ENCODE data around the gene HDDC3. TPM values are rescaled to one million over a fixed set of nuclear protein-coding genes. Genes with fewer than 3 reads are reported as not detected.
"Not testable (repeated sequence)": the region's sequence is repeated elsewhere in the genome, so short reads cannot be mapped to it uniquely, and the experiment has no call there.

HDDC3 gene
- total RNA-seq, 1 donor from 2014 or later, result 38.8 TPM

DNA sequence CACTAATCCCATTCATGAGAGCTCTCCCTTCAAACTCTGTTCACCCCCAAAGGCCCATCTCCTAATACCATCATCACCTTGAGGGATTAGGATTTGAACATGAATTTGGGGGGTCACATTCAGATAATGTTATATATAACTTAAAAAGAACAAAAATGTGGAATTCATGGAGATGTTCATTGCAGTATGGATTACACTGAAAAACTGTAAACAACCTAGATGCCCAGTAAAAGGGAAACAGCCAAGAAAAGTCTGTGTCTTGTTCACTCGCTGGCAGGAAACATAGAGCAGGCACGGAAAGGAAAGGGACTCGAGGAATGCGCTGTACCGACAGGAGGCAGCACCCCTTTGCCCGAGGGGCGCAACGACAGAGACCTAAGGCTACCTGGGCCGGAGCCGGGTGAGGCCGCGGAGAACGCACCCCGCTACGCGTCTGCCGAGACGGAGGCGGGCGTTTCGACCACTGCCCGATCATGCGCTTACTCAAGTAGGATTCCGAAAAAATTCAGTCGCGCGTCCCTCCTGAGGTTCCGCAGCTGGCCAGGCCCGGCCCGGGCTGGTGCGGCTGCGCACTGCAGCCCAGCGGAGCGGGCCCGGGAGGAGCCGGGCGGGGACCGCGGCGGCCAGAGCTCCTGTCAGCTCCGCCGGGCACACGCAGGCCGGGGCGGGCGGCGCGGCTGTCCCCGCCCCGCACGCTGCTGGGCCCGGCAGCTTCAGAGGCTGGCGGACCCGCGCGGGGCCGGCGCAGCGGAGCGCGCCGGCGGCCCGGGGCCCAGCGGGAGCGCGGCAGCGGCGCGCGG, 30.1 kb downstream of the HDDC3 start:
- intact Hi-C loops (cut with micrococcal nuclease), result loop anchor here (1.0 to 2.0 kb wide), 2 partner anchors 21 to 52 kb away; partner anchors contain the start of gene RCCD1
- Mint-ChIP-seq H3K36me3 (ENCODE audit: low read depth) (peaks cover 33% of the 10 kb centered on the region), H3K27me3 (ENCODE audit: insufficient read depth) (no peaks in the 10 kb centered on the region), H3K27ac (peak overlapping the region; percentile 82), H3K9me3 (no peaks in the 10 kb centered on the region), H3K4me3 (peak overlapping the region; percentile 79), H3K4me1 (ENCODE audit: low read depth) (peaks cover 44% of the 10 kb centered on the region)
- DNase-seq (ENCODE audit: low spot score), result peak; percentile 69

DNA sequence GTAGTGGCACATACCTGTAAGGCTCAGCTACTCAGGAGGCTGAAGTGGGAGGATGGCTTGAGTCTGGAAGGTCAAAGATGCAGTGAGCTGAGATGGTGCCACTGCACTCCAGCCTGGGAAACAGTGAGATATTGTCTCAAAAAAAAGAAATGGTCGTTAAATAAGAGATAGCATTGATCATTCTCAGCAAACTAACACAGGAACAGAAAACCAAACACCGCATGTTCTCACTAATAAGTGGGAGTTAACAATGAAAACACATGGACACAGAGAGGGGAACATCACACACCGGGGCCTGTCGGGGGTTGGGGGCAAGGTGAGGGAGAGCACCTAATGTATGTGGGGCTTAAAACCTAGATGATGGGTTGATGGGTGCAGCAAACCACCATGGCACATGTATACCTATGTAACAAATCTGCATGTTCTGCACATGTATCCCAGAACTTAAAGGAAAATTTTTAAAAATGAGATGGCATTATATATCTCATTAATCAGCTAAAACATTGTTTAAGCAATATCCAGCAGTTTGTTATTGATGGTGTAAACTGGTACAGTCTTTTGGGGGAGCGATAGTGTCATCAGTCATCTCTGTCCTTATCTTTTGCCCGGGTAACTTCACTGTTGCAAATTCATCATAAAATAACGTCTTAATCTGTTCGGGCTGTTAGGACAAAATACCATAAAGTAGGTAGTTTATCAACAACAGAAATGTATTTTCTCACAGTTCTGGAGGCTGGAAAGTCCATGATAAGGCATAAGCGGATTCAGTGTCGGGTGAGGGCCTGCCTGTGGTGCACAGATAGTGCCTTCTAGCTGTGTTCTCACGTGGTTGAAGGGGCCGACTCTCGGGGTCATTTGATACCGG, 30.9 kb downstream of the HDDC3 start:
- no peaks in the 10 kb centered on the region for H3K27me3 Mint-ChIP-seq (ENCODE audit: insufficient read depth)
- no peak for DNase-seq (ENCODE audit: low spot score)
- peaks cover 42% of the 10 kb centered on the region for H3K4me1 Mint-ChIP-seq (ENCODE audit: low read depth)
- H3K9me3 Mint-ChIP-seq, result no peaks in the 10 kb centered on the region
- intact Hi-C loops (cut with micrococcal nuclease), result loop anchor here (1.0 to 2.0 kb wide), 2 partner anchors 21 to 53 kb away; partner anchors contain the start of gene RCCD1
- H3K27ac Mint-ChIP-seq, result peak overlapping the region; percentile 82
- H3K4me3 Mint-ChIP-seq, result peak overlapping the region; percentile 79
- H3K36me3 Mint-ChIP-seq (ENCODE audit: low read depth), result peaks cover 34% of the 10 kb centered on the region

DNA sequence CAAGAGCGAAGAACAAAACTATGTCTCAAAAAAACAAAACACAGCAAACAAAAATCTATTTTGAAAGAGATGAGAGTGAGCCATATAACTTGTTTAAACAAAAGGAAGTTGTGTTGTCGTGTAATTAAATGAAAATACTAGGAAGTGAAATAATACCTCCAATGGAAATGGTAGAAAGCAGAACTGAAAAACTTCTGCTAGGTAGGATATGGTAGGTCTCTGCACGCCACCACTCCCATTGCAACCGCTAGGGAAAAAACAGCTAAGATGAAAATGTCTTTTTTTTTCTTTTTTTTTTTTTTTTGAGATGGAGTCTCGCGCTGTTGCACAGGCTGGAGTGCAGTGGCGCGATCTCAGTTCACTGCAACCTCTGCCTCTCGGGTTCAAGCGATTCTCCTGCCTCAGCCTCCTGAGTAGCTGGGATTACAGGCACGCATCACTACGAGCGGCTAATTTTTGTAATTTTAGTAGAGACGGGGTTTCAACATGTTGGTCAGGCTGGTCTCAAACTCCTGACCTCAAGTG, 35.2 kb downstream of the HDDC3 start:
- H3K4me3 Mint-ChIP-seq; intact Hi-C loops (cut with micrococcal nuclease); H3K9me3 Mint-ChIP-seq; H3K27me3 Mint-ChIP-seq (ENCODE audit: insufficient read depth); H3K27ac Mint-ChIP-seq; DNase-seq (ENCODE audit: low spot score): not testable (repeated sequence)
- Mint-ChIP-seq H3K36me3 (ENCODE audit: low read depth) (peaks cover 33% of the 10 kb centered on the region), H3K4me1 (ENCODE audit: low read depth) (peaks cover 19% of the 10 kb centered on the region)

DNA sequence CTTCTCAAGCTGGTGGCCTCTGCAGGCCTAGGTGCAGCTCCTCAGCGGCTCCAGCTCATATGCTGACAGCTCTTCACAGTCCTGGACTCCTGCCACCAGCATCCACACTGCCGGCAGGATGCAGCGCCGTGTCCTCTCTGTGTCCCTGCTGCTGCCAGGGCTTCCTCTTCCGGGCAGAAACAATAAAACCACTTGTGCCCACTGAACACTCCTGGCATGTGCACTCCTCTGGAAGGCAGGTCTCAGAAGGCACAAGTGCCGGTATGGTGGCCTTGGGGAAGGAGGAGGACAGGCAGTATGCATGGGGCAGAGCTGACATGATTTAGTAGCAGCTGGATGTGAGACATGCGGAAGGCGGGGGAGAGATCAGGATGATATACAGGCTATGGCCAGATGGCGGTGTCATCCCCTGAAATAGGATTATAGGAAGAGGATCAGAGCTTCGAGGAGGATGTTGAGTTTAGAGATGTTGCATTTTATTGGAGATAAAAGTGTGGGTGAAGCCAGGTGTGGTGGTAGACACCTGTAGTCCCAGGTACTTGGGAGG, 36.7 kb downstream of the HDDC3 start:
- H3K4me1 Mint-ChIP-seq (ENCODE audit: low read depth), result peaks cover 7% of the 10 kb centered on the region
- intact Hi-C loops (cut with micrococcal nuclease), result no loop called here
- no peak overlapping the region for H3K4me3 Mint-ChIP-seq
- no peak overlapping the region for H3K27ac Mint-ChIP-seq
- H3K9me3 Mint-ChIP-seq, result no peaks in the 10 kb centered on the region
- no peak for DNase-seq (ENCODE audit: low spot score)
- peaks cover 38% of the 10 kb centered on the region for H3K36me3 Mint-ChIP-seq (ENCODE audit: low read depth)
- no peaks in the 10 kb centered on the region for H3K27me3 Mint-ChIP-seq (ENCODE audit: insufficient read depth)

DNA sequence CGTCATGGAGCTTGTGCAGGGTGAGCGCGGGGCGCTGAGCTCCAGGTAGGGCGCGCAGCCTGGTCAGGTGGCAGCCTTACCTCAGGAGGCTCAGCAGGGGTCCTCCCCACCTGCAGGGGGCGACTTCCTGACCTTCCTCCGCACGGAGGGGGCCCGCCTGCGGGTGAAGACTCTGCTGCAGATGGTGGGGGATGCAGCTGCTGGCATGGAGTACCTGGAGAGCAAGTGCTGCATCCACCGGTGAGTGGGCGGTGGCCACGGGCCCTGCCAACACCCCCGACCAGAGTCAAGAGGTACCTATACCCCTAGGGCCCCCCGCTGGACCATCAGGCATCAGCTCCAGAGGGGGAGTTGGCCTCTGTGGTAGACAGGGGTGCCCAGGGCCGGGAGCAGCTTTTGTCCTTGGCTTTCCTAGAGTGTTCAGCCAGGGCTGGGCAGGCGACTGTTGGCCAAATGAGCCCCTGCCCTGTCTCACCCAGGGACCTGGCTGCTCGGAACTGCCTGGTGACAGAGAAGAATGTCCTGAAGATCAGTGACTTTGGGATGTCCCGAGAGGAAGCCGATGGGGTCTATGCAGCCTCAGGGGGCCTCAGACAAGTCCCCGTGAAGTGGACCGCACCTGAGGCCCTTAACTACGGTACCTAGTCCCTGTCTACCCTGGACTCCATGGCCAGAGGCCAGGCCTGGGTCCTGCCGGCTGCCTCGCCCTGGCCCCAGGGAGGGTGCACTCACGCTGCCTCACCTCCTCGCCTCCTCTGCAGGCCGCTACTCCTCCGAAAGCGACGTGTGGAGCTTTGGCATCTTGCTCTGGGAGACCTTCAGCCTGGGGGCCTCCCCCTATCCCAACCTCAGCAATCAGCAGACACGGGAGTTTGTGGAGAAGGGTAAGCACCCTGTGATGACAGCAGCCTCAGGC, 38.9 kb downstream of the HDDC3 start:
- peaks cover 1% of the 10 kb centered on the region for H3K4me1 Mint-ChIP-seq (ENCODE audit: low read depth)
- H3K27ac Mint-ChIP-seq, result no peak overlapping the region
- H3K36me3 Mint-ChIP-seq (ENCODE audit: low read depth), result peaks cover 40% of the 10 kb centered on the region
- H3K4me3 Mint-ChIP-seq, result no peak overlapping the region
- intact Hi-C loops (cut with micrococcal nuclease), result no loop called here
- H3K9me3 Mint-ChIP-seq, result no peaks in the 10 kb centered on the region
- no peaks in the 10 kb centered on the region for H3K27me3 Mint-ChIP-seq (ENCODE audit: insufficient read depth)
- DNase-seq (ENCODE audit: low spot score), result no peak

DNA sequence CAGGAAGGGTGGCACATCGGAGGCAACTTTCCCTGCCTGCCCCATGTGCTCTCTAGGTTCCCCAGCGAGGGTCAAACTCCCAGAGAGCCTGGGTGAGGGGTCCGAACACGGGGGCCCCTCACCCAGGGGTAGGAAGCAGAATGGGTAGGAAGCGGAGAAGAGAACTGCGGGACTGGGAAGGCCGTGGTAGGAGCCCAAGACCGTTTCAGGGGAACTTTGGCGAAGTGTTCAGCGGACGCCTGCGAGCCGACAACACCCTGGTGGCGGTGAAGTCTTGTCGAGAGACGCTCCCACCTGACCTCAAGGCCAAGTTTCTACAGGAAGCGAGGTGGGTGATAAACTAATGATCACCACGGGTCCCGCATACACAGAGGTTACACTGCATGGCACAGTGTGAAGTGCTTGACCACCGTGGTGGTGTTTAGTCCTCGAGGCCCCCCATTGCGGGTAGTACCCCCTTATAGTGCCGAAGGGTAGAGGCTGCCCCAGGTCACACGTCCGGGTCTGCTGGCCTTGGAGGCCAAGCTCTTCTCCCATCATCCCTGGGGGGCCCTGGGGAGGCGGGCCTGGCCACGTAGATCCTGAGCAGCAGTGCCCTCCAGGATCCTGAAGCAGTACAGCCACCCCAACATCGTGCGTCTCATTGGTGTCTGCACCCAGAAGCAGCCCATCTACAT, 39.7 kb downstream of the HDDC3 start:
- Mint-ChIP-seq H3K27ac (no peak overlapping the region), H3K4me1 (ENCODE audit: low read depth) (peaks cover 8% of the 10 kb centered on the region), H3K4me3 (no peak overlapping the region), H3K9me3 (no peaks in the 10 kb centered on the region), H3K36me3 (ENCODE audit: low read depth) (peaks cover 43% of the 10 kb centered on the region), H3K27me3 (ENCODE audit: insufficient read depth) (no peaks in the 10 kb centered on the region)
- intact Hi-C loops (cut with micrococcal nuclease), result no loop called here
- DNase-seq (ENCODE audit: low spot score), result no peak

DNA sequence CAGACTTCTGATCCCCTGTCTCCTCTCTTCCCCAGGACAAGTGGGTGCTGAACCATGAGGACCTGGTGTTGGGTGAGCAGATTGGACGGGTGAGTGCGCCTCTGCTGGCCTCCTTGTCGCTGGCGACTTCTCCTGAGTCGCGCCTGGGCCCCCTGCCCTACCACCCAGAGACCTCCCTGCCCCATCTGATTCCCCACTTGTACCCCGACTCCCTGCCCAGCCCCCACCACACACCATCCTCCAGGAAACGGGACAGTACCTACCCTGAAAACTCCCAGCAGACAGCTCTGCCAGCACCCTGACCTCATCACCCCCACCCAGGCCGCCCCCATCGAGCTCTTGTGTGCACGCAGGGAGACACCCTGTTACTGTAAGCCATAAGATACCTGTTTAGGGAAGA, 40.3 kb downstream of the HDDC3 start:
- no peak for DNase-seq (ENCODE audit: low spot score)
- H3K4me3 Mint-ChIP-seq, result no peak overlapping the region
- peaks cover 47% of the 10 kb centered on the region for H3K36me3 Mint-ChIP-seq (ENCODE audit: low read depth)
- no peaks in the 10 kb centered on the region for H3K27me3 Mint-ChIP-seq (ENCODE audit: insufficient read depth)
- H3K9me3 Mint-ChIP-seq, result no peaks in the 10 kb centered on the region
- intact Hi-C loops (cut with micrococcal nuclease), result no loop called here
- H3K4me1 Mint-ChIP-seq (ENCODE audit: low read depth), result peaks cover 12% of the 10 kb centered on the region
- H3K27ac Mint-ChIP-seq, result peak overlapping the region; percentile 68

DNA sequence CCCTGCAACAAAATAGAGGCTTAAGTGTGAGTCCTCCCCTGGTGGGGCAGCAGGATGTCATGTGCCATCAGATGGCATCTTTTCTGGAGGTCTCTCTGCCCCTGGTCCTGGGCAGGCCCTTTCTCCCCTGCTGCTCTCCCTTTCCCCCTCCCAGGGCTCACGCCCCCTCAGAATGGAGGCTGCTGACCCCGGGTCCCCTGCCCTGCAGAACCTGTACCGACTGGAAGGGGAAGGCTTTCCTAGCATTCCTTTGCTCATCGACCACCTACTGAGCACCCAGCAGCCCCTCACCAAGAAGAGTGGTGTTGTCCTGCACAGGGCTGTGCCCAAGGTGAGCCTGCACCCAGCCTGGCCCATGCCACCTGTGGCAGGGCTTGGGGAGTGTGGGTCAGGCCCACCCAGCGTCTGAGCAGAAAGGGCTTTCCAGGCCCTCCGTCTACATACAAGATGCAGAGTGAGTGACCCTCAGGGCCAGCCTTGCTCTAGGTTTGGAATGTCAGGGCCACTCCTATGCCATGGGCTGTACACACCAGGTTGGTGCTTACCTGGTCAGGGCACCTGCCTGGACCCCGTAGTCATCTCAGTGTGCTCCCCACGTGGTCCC, 40.9 kb downstream of the HDDC3 start:
- peaks cover 41% of the 10 kb centered on the region for H3K36me3 Mint-ChIP-seq (ENCODE audit: low read depth)
- intact Hi-C loops (cut with micrococcal nuclease), result no loop called here
- no peak for DNase-seq (ENCODE audit: low spot score)
- no peak overlapping the region for H3K27ac Mint-ChIP-seq
- H3K9me3 Mint-ChIP-seq, result no peaks in the 10 kb centered on the region
- H3K27me3 Mint-ChIP-seq (ENCODE audit: insufficient read depth), result no peaks in the 10 kb centered on the region
- no peak overlapping the region for H3K4me3 Mint-ChIP-seq
- H3K4me1 Mint-ChIP-seq (ENCODE audit: low read depth), result peaks cover 17% of the 10 kb centered on the region

DNA sequence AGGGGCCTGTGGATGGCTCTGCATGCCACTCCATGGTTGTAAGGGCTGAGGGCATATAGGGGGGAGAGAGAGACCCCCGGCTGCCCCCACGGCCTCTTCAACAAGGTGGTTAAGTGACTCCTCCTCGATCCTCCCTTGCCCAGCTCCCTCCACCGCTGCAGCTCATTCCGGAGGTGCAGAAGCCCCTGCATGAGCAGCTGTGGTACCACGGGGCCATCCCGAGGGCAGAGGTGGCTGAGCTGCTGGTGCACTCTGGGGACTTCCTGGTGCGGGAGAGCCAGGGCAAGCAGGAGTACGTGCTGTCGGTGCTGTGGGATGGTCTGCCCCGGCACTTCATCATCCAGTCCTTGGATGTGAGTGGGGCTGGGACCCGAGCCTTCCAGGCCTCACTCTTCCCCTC, 41.5 kb downstream of the HDDC3 start:
- Mint-ChIP-seq H3K9me3 (no peaks in the 10 kb centered on the region), H3K27me3 (ENCODE audit: insufficient read depth) (no peaks in the 10 kb centered on the region), H3K4me1 (ENCODE audit: low read depth) (peaks cover 23% of the 10 kb centered on the region), H3K27ac (no peak overlapping the region), H3K4me3 (no peak overlapping the region), H3K36me3 (ENCODE audit: low read depth) (peaks cover 41% of the 10 kb centered on the region)
- no peak for DNase-seq (ENCODE audit: low spot score)
- intact Hi-C loops (cut with micrococcal nuclease), result no loop called here

DNA sequence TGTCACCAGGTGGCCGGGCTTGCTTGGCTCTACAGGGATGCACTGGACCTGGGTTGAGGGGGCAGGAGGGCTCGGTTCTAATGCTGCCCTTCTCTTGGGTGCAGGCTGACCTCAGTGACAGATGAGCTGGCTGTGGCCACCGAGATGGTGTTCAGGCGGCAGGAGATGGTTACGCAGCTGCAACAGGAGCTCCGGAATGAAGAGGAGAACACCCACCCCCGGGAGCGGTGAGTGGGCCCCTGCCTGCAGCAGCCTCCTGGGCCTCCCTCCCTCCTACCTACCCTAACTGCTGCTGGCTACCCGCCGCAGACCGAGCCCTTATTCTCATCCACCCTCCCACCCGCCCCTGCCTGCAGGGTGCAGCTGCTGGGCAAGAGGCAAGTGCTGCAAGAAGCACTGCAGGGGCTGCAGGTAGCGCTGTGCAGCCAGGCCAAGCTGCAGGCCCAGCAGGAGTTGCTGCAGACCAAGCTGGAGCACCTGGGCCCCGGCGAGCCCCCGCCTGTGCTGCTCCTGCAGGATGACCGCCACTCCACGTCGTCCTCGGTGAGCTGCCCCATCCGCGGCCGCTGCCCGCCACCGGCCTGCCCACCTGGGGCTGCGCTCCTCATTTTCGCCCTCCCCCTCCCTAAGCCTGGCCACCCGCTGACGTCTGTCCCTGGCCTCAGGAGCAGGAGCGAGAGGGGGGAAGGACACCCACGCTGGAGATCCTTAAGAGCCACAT, 42.5 kb downstream of the HDDC3 start:
- H3K4me1 Mint-ChIP-seq (ENCODE audit: low read depth), result peaks cover 33% of the 10 kb centered on the region
- no peaks in the 10 kb centered on the region for H3K9me3 Mint-ChIP-seq
- no peak for DNase-seq (ENCODE audit: low spot score)
- no peaks in the 10 kb centered on the region for H3K27me3 Mint-ChIP-seq (ENCODE audit: insufficient read depth)
- H3K27ac Mint-ChIP-seq, result no peak overlapping the region
- H3K4me3 Mint-ChIP-seq, result no peak overlapping the region
- H3K36me3 Mint-ChIP-seq (ENCODE audit: low read depth), result peaks cover 35% of the 10 kb centered on the region
- intact Hi-C loops (cut with micrococcal nuclease), result loop anchor here (5.0 to 10.0 kb wide), 3 partner anchors 42 to 395 kb away; partner anchors contain the start of gene HDDC3

DNA sequence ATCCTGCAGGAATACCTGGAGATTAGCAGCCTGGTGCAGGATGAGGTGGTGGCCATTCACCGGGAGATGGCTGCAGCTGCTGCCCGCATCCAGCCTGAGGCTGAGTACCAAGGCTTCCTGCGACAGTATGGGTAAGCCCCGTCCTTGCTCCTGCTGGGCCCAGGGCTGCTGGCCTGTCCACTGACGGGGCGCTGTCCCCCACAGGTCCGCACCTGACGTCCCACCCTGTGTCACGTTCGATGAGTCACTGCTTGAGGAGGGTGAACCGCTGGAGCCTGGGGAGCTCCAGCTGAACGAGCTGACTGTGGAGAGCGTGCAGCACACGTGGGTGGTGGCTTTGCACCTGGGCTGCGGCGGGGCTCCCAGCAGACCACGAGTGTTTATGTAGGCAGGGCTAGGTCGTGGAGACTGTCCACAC, 43.0 kb downstream of the HDDC3 start:
- no peak for DNase-seq (ENCODE audit: low spot score)
- Mint-ChIP-seq H3K4me1 (ENCODE audit: low read depth) (peaks cover 36% of the 10 kb centered on the region), H3K4me3 (no peak overlapping the region), H3K27me3 (ENCODE audit: insufficient read depth) (no peaks in the 10 kb centered on the region), H3K36me3 (ENCODE audit: low read depth) (peaks cover 36% of the 10 kb centered on the region), H3K27ac (no peak overlapping the region), H3K9me3 (no peaks in the 10 kb centered on the region)
- intact Hi-C loops (cut with micrococcal nuclease), result loop anchor here (5.0 to 10.0 kb wide), 3 partner anchors 43 to 395 kb away; partner anchors contain the start of gene HDDC3

Measured in activated T-helper 1 cell treated with anti-CD3 and anti-CD28 coated beads, Interleukin-12 subunit alpha, Interleukin-12 subunit beta, Interleukin-2, Interleukin-4 antibody, amounts not matched to agents 30 ng/mL and 10 ng/mL and 1 ng/mL, durations not matched to agents 14 hours and 24 hours and 36 hours (primary cell).